GM12874 (cell line): ENCODE measurements around the gene ZNF502.

Experiments used
- CTCF ChIP-seq: IDR thresholded peaks from 2 replicates; pipeline ENCODE4 v1.5.1; 2011; ENCODE audit warnings: low read depth, mild to moderate bottlenecking, control low read depth, low read length, moderate library complexity; ENCODE audit not compliant: insufficient read depth

ZNF502 gene

GRCh38 chr3:44712455-44713075 lies at the start of gene ZNF502:
Gene ZNF502, plus strand, starts transcription at chr3:44712660. Its CDS starts 7,602 bp downstream, at chr3:44720262.
- TF ChIP-seq CTCF, result 0 out of 2 replicates have a peak, but pooled peaks have one; percentile 6

- TF ChIP-seq CTCF, result no peak
Observed at GRCh38 chr3:44665173-44665572, 47.3 kb upstream of the ZNF502 start.

GRCh38 chr3:44666346-44666745 lies 46.1 kb upstream of the ZNF502 start:
- no peak for TF ChIP-seq CTCF

- TF ChIP-seq CTCF, result no peak
Observed at GRCh38 chr3:44669760-44670159, 42.7 kb upstream of the ZNF502 start.

GRCh38 chr3:44674211-44674610 lies 38.2 kb upstream of the ZNF502 start:
- no peak for TF ChIP-seq CTCF

GRCh38 chr3:44678480-44679116 lies 33.9 kb upstream of the ZNF502 start:
- no peak for TF ChIP-seq CTCF

GRCh38 chr3:44680921-44681455 lies 31.5 kb upstream of the ZNF502 start:
- no peak for TF ChIP-seq CTCF
